ENCODE data around the gene ZSCAN21.

The ZSCAN21 gene

DNA sequence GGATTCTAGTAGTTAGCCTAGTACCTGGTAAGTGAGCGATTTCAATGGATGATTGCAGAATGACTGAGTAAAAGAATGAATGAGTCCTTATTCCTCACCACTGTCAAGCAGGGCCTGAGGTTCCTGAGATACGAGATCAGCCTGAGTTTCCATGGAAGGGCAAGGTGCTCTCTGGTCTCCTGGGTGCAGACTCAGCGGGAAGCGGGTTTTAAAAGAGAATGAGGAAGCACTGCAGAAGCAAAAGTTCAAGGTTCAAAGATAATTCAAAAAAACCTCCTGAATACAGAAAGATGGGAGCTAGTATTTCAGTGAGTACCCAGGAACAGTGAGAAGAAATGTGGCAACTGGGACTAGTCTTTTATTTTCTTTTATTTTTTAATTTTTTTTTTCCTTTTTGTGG, 27.6 kb downstream of the ZSCAN21 start:
- TF ChIP-seq, protein P1, sequence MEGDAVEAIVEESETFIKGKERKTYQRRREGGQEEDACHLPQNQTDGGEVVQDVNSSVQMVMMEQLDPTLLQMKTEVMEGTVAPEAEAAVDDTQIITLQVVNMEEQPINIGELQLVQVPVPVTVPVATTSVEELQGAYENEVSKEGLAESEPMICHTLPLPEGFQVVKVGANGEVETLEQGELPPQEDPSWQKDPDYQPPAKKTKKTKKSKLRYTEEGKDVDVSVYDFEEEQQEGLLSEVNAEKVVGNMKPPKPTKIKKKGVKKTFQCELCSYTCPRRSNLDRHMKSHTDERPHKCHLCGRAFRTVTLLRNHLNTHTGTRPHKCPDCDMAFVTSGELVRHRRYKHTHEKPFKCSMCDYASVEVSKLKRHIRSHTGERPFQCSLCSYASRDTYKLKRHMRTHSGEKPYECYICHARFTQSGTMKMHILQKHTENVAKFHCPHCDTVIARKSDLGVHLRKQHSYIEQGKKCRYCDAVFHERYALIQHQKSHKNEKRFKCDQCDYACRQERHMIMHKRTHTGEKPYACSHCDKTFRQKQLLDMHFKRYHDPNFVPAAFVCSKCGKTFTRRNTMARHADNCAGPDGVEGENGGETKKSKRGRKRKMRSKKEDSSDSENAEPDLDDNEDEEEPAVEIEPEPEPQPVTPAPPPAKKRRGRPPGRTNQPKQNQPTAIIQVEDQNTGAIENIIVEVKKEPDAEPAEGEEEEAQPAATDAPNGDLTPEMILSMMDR (conservative IDR thresholded peaks at IDR 0.05), result no peak
- H3K27ac ChIP-seq, result no peak overlapping the region

DNA sequence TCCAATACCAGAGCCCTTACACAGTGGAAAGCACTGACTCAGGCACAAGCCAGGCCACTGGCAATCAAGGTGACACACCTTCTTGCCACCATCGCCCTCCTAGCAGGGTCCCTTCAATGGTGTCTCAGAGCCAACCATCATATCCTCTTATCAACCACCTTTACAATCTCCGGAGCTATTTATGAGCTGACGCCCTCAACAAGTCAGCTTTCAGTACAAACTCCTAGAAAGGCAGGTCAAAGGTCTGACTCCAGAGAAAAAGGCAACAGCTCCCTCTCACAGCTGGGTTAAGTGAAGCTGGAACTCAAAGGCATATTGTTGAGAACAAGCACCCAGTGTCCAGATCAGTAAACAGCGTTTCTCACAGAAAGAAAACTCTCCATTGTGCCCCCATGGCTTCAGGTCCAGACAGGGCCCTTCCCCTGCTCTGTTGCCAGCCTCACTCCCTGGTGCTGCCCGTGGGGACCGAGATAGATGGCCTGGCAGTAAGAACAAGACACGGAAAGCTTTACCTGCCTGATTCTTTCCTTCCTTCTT, 29.5 kb downstream of the ZSCAN21 start:
- TF ChIP-seq, protein P1 (conservative IDR thresholded peaks at IDR 0.05), result no peak
- peak overlapping the region; percentile 98; the same call in 1 of the 2 replicates for H3K27ac ChIP-seq

DNA sequence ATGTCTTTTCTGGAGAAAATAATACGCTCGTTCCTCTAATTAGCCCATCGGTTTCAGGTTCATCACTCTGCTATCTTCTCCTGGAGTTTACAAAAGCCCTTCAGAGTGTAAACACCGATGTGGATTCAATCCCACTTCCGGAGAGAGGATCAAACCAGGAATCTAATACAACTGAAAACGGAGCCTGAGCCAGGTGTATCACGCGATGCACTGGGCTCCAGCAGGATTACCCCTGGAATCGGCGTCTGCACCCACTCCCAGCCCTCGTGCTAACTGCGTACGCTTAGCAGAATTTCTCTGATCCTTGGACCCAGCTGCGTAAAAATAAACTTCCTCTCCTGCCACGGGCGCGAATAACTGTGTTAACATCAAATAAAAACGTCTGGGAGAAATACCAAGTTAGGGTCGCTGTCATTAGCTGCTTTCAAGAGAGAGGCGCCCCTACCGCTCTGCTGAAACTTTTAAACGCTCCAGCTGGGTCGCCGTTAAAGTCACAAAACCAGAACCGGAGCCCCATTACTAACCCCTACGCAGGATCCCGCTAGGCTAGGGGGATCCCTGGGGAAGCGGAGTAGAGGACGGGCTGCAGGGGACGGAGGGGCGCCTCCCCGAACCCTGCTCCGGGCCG, 31.4 kb downstream of the ZSCAN21 start:
- TF ChIP-seq, protein P1 (conservative IDR thresholded peaks at IDR 0.05), result no peak
- H3K27ac ChIP-seq, result peak overlapping the region; percentile 98

DNA sequence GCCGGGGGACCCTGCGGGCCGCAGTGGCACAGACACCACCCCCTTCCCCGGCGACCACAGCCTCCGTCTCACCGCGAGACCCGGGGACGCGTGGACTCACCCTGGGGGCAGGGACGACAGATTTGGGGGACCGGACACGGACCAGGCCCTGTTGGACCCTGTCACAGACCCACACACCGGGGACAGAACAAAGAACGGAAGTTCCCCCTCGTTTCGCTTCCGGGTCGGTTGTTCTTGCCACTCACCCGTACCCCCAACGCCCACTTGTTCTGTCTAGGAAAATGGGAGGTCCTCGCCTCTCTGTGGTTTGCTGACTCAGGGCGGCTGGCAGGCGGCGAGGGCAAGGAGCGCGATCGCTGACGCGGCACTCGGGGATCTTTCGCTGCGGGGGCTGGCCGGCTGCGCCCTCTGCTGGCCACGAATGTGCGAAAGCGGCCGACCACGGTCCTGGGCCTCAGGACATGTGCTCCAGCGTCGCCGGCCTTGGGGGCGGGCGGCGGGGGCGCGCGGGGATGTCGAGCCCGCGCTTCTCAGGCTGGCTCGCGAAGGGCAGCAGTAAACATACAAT, 32.0 kb downstream of the ZSCAN21 start, which contains the start of gene ZNF3:
ZNF3 (minus strand) TSS at position 189 of the 568 bp plus-strand sequence. CDS start 4,366 bp downstream, outside the sequence.
- TF ChIP-seq, protein P1 (conservative IDR thresholded peaks at IDR 0.05), result peak; percentile 99
- H3K27ac ChIP-seq, result peak within 1 kb of the TSS; percentile 98

DNA sequence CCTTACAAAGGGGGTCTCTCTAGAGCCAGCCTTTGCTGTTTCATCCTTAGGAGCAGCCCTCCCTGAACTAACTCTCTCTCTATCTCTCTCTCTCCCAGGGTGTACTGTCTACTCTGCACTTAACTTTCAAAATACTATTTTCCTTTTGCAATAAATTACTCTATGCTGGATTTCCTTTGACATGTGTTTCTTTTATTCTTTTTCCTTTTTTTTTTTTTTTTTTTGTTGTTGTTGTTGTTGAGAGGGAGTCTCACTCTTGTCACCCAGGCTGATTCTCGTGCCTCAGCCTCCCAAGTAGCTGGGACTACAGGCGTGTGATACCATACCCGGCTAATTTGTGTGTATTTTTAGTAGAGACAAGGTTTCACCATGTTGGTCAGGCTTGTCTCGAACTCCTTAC, 33.4 kb downstream of the ZSCAN21 start:
- peak overlapping the region; percentile 98 for H3K27ac ChIP-seq
- TF ChIP-seq, protein P1 (conservative IDR thresholded peaks at IDR 0.05), result no peak

DNA sequence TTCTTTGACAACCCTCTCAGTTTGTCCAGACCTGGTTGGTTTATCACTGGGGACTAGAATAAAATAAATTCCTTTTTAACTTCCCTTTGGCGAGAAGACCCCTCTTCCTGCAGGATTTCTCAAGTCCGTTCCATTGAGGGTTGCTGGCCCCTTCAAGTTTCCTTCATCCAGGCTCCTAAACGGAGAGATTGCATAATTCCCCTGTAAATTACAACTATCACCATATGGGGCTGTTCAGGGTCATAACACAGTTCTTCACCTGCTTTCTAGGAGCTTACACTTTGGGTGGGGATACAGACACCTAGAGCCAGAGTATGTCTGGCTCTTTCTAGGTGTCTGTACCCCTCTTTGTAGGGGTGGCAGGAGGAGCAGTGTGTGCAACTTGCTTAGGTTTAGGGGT, 35.9 kb downstream of the ZSCAN21 start:
- TF ChIP-seq, protein P1 (conservative IDR thresholded peaks at IDR 0.05), result no peak

DNA sequence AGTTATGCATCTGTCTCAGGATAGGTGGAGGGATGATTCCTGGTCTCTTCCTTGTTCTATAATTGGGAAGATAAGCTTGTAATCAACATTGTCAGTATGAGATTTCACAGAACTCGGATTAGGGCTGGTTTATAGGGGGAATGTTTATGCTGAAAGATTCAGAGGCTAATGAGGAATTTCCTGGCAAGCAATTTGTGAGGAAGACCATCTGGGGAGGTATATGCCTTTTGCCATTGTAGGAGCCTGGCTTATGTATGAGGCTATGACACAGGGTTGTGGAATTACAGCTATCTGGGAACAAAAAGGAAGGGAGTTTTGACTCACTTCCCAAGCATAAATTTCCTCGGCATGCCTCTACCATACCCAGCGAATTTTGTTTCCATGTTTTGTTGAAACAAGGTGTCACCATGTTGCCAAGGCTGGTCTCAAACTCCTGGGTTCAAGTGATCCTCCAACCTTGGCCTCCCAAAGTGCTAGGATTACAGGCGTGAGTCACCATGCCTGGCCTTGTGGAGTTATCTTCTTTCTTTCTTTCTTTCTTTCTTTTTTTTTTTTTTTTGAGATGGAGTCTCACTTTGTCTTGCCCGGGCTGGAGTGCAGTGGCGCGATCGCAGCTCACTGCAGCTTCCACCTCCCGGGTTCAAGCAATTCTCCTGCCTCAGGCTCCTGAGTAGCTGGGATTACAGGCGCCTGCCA, 37.6 kb downstream of the ZSCAN21 start:
- TF ChIP-seq, protein P1 (conservative IDR thresholded peaks at IDR 0.05), result no peak
- peak overlapping the region; percentile 93 for H3K27ac ChIP-seq

More for the DNA sequence above, 35.9 kb downstream of the ZSCAN21 start:
- H3K27ac ChIP-seq, result no peak overlapping the region

All from VCaP (cell line).